HepG2 (cell line): ENCODE measurements around the gene IRF4. TPM values are rescaled to one million over a fixed set of nuclear protein-coding genes. Genes with fewer than 3 reads are reported as not detected.

Experiments used
- BRD4 ChIP-seq: sonication (generic); formaldehyde crosslinking; IDR thresholded peaks from 2 replicates; pipeline ENCODE4 v1.4.0; 2020; ENCODE audit warnings: missing genetic modification reagents
- ELF4 ChIP-seq: sonication (generic); formaldehyde crosslinking; IDR thresholded peaks from 2 replicates; pipeline ENCODE4 v1.5.0; 2020; ENCODE audit warnings: missing genetic modification reagents, mild to moderate bottlenecking, moderate library complexity, borderline replicate concordance
- FLYWCH1 ChIP-seq: sonication (generic); formaldehyde crosslinking; IDR thresholded peaks from 2 replicates; pipeline ENCODE4 v1.8.1; 2023; ENCODE audit warnings: mild to moderate bottlenecking, missing genetic modification reagents
- HNF4G ChIP-seq, 2 experiments: sonication (generic) in 1 of 2; formaldehyde crosslinking in 1 of 2; IDR thresholded peaks; 2 replicates each; pipeline versions ENCODE4 v1.4.0 to v1.6.1; 2011 to 2020; ENCODE audit warnings: borderline replicate concordance in 2 of 2, low read depth in 2 of 2, mild to moderate bottlenecking in 2 of 2, low read length in 1 of 2, missing genetic modification reagents in 1 of 2, moderate library complexity in 1 of 2
- HNRNPLL ChIP-seq: fragments of 200-400 bp; formaldehyde crosslinking; IDR thresholded peaks from 2 replicates; pipeline ENCODE4 v1.6.1; 2017; ENCODE audit warnings: mild to moderate bottlenecking, low read depth, low read length; ENCODE audit not compliant: poor library complexity, severe bottlenecking
- KLF16 ChIP-seq, 2 experiments: sonication (generic) in 1 of 2; formaldehyde crosslinking in 1 of 2; IDR thresholded peaks; 2 replicates each; pipeline versions ENCODE4 v1.6.1 to v1.8.0; 2016 to 2023; ENCODE audit warnings: missing genetic modification reagents in 2 of 2, missing compliant biosample characterization in 1 of 2
- KLF6 ChIP-seq: IDR thresholded peaks from 2 replicates; pipeline ENCODE4 v1.8.0; 2016; ENCODE audit warnings: missing biosample characterization, missing genetic modification reagents
- MAFK ChIP-seq, 2 experiments: IDR thresholded peaks in 1 of 2; conservative IDR thresholded peaks in 1 of 2; 2 replicates each; pipeline ENCODE4 v1.6.1; 2011; ENCODE audit warnings: improper control_type of control experiment in 2 of 2, low read length in 2 of 2
- MEIS2 ChIP-seq: sonication (generic); formaldehyde crosslinking; IDR thresholded peaks from 2 replicates; pipeline ENCODE4 v1.9.0; 2021; ENCODE audit warnings: mild to moderate bottlenecking, missing genetic modification reagents
- NR2F1 ChIP-seq, 2 experiments: fragments of 450-650 bp in 1 of 2; formaldehyde crosslinking in 1 of 2; IDR thresholded peaks; 2 replicates each; pipeline versions ENCODE4 v1.5.0 to v1.6.1; 2016 to 2020; ENCODE audit warnings: mild to moderate bottlenecking in 1 of 2, missing compliant biosample characterization in 1 of 2, missing genetic modification reagents in 1 of 2, moderate library complexity in 1 of 2
- POLR2AphosphoS5 ChIP-seq: IDR thresholded peaks from 2 replicates; pipeline ENCODE4 v1.6.1; 2012; ENCODE audit warnings: low read depth, low read length
- PRMT3 ChIP-seq: sonication (generic); formaldehyde crosslinking; IDR thresholded peaks from 2 replicates; pipeline ENCODE4 v1.8.1; 2022; ENCODE audit warnings: low read depth, mild to moderate bottlenecking, moderate library complexity, missing genetic modification reagents, borderline replicate concordance
- REXO4 ChIP-seq: sonication (generic); formaldehyde crosslinking; IDR thresholded peaks from 2 replicates; pipeline ENCODE4 v1.8.0; 2022; ENCODE audit warnings: missing genetic modification reagents, mild to moderate bottlenecking, borderline replicate concordance
- SIN3B ChIP-seq: fragments of 150-350 bp; IDR thresholded peaks from 2 replicates; pipeline ENCODE4 v1.6.1; 2014; ENCODE audit warnings: low read length
- SMARCC2 ChIP-seq: fragments of 450-650 bp; IDR thresholded peaks from 2 replicates; pipeline ENCODE4 v1.6.1; 2017; ENCODE audit warnings: antibody characterized with exemption, mild to moderate bottlenecking
- SP140L ChIP-seq: sonication (generic); formaldehyde crosslinking; IDR thresholded peaks from 2 replicates; pipeline ENCODE4 v1.4.0; 2020; ENCODE audit warnings: missing genetic modification reagents, borderline replicate concordance
- SRF ChIP-seq: IDR thresholded peaks from 2 replicates; pipeline ENCODE4 v1.6.1; 2011; ENCODE audit warnings: mild to moderate bottlenecking, low read depth, low read length, moderate library complexity
- TEAD3 ChIP-seq: optimal IDR thresholded peaks from 2 replicates; pipeline ENCODE3; 2016; ENCODE audit warnings: borderline replicate concordance
- TOE1 ChIP-seq: sonication (generic); formaldehyde crosslinking; IDR thresholded peaks from 2 replicates; pipeline ENCODE4 v1.4.0; 2020; ENCODE audit warnings: mild to moderate bottlenecking, missing genetic modification reagents
- ZNF460 ChIP-seq: sonication (generic); formaldehyde crosslinking; IDR thresholded peaks from 2 replicates; pipeline ENCODE4 v1.5.1; 2020; ENCODE audit warnings: missing genetic modification reagents, mild to moderate bottlenecking, borderline replicate concordance
- ZNF629 ChIP-seq: sonication (generic); formaldehyde crosslinking; conservative IDR thresholded peaks from 2 replicates; pipeline ENCODE4 v1.5.0; 2020; ENCODE audit warnings: missing genetic modification reagents
- ZNF720 ChIP-seq: sonication (generic); formaldehyde crosslinking; IDR thresholded peaks from 2 replicates; pipeline ENCODE4 v1.4.0; 2020; ENCODE audit warnings: missing genetic modification reagents
- ZNF773 ChIP-seq: sonication (generic); formaldehyde crosslinking; IDR thresholded peaks from 2 replicates; pipeline ENCODE4 v1.4.0; 2020; ENCODE audit warnings: missing genetic modification reagents, borderline replicate concordance
- polyA plus RNA-seq, 8 experiments: library from polyadenylated mRNA; depleted of rRNA in 3 of 8; stranded (reverse) in 7 of 8; unstranded in 1 of 8; fragments of >200 nt; fragmentation: Illumina TruSeq in 4 of 8; extraction: Trizol in 4 of 8; gene quantifications; 2 replicates each; pipeline versions ENCODE4 v1.2.1 to v1.2.3, GENCODE V29; 2011 to 2016; ENCODE audit warnings: low read depth in 4 of 8, missing spikeins in 1 of 8, mixed read lengths in 1 of 8; ENCODE audit not compliant: insufficient read depth in 1 of 8
- total RNA-seq, 5 experiments: library from RNA; depleted of rRNA; stranded (reverse); fragments of >200 nt; fragmentation: Illumina TruSeq; extraction: Trizol; gene quantifications; 2 replicates each; pipeline ENCODE4 v1.2.3, GENCODE V29; 2016; ENCODE audit warnings: low read depth in 1 of 5
- TF ChIP-seq, protein P1 (sequence below): sonication (generic); formaldehyde crosslinking; IDR thresholded peaks from 2 replicates; pipeline ENCODE4; 2020; ENCODE audit warnings: missing genetic modification reagents, mild to moderate bottlenecking, borderline replicate concordance
- TF ChIP-seq, protein P2 (sequence below): IDR thresholded peaks from 2 replicates; pipeline ENCODE4 v1.6.1; 2016; ENCODE audit warnings: low read depth
- TF ChIP-seq, protein P3 (sequence below), 2 experiments: fragments of 450-650 bp in 1 of 2; sonication (generic) in 1 of 2; formaldehyde crosslinking; IDR thresholded peaks; 2 replicates each; pipeline versions ENCODE4 v1.5.0 to v1.8.0; 2020 to 2022; ENCODE audit warnings: mild to moderate bottlenecking in 1 of 2, missing genetic modification reagents in 1 of 2

IRF4 gene
- total and polyA plus RNA-seq, 2 of the 13 experiments (the other 11 are each of a cell fraction or from before 2014, with no cell fraction given) = 0.07 to 0.09 TPM

DNA sequence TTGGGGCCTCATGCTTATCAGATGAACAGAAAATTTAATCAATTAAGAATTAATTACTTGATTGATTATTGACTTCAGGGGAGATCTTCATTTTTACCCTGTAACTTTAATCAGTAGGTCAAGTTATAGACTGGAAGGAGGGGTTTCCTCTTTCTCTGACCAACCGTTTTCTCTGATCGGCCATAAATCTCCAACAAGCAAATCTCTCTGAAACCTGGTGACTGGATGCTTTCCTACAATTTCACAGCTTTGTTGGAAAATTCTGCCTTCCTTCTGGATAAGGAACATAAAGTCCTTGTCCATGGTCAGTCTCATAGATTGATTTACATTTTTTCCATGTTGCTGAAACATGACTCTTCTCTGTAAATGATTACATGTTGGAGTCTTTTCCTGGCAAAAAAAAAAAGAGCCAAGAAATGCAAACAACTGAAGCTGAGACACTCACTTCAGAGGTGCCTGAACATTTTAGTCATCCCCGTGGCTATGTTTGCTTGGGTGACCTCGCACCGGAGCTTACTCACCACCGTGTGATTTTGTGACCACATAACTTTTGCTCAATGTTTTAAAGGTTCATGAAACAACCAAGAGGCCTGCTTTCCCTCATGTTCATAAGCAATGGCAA is 31.0 kb downstream of the IRF4 start (continued):
- TF ChIP-seq, protein P1, sequence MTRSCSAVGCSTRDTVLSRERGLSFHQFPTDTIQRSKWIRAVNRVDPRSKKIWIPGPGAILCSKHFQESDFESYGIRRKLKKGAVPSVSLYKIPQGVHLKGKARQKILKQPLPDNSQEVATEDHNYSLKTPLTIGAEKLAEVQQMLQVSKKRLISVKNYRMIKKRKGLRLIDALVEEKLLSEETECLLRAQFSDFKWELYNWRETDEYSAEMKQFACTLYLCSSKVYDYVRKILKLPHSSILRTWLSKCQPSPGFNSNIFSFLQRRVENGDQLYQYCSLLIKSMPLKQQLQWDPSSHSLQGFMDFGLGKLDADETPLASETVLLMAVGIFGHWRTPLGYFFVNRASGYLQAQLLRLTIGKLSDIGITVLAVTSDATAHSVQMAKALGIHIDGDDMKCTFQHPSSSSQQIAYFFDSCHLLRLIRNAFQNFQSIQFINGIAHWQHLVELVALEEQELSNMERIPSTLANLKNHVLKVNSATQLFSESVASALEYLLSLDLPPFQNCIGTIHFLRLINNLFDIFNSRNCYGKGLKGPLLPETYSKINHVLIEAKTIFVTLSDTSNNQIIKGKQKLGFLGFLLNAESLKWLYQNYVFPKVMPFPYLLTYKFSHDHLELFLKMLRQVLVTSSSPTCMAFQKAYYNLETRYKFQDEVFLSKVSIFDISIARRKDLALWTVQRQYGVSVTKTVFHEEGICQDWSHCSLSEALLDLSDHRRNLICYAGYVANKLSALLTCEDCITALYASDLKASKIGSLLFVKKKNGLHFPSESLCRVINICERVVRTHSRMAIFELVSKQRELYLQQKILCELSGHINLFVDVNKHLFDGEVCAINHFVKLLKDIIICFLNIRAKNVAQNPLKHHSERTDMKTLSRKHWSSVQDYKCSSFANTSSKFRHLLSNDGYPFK (CRISPR knock-in tag) = no peak
- TF ChIP-seq FLYWCH1 (no peak), ZNF720 (CRISPR knock-in tag) (no peak), KLF16 (CRISPR knock-in tag; IDR thresholded peaks at IDR 0.05) (no peak), ZNF460 (CRISPR knock-in tag) (no peak), SMARCC2 (no peak), KLF6 (CRISPR knock-in tag) (no peak), ZNF773 (CRISPR knock-in tag) (no peak), TOE1 (CRISPR knock-in tag) (no peak), HNF4G (IDR thresholded peaks at IDR 0.05; ENCODE audit: borderline replicate concordance, low read depth, low read length) (no peak), HNF4G (CRISPR knock-in tag; IDR thresholded peaks at IDR 0.05; ENCODE audit: borderline replicate concordance, low read depth) (no peak), SP140L (CRISPR knock-in tag) (no peak), SIN3B (no peak), PRMT3 (CRISPR knock-in tag) (no peak), POLR2AphosphoS5 (no peak), TEAD3 (CRISPR knock-in tag) (peak; percentile 81), SRF (no peak), HNRNPLL (no peak), MEIS2 (CRISPR knock-in tag) (no peak), ZNF629 (CRISPR knock-in tag) (no peak), ELF4 (CRISPR knock-in tag) (no peak), BRD4 (CRISPR knock-in tag) (no peak), MAFK (conservative IDR thresholded peaks at IDR 0.05 in 1 of 2, IDR thresholded peaks at IDR 0.05 in 1 of 2; ENCODE audit: low read length in 2 of 2) (no peak), REXO4 (CRISPR knock-in tag) (no peak), NR2F1 (CRISPR knock-in tag; IDR thresholded peaks at IDR 0.05) (no peak)
- TF ChIP-seq, protein P2, sequence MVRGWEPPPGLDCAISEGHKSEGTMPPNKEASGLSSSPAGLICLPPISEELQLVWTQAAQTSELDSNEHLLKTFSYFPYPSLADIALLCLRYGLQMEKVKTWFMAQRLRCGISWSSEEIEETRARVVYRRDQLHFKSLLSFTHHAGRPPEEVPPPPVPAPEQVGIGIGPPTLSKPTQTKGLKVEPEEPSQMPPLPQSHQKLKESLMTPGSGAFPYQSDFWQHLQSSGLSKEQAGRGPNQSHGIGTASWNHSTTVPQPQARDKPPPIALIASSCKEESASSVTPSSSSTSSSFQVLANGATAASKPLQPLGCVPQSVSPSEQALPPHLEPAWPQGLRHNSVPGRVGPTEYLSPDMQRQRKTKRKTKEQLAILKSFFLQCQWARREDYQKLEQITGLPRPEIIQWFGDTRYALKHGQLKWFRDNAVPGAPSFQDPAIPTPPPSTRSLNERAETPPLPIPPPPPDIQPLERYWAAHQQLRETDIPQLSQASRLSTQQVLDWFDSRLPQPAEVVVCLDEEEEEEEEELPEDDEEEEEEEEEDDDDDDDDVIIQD (CRISPR knock-in tag) = 0 out of 2 replicates have a peak, but pooled peaks have one; percentile 39
- TF ChIP-seq, protein P3, sequence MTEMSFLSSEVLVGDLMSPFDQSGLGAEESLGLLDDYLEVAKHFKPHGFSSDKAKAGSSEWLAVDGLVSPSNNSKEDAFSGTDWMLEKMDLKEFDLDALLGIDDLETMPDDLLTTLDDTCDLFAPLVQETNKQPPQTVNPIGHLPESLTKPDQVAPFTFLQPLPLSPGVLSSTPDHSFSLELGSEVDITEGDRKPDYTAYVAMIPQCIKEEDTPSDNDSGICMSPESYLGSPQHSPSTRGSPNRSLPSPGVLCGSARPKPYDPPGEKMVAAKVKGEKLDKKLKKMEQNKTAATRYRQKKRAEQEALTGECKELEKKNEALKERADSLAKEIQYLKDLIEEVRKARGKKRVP (CRISPR knock-in tag; IDR thresholded peaks at IDR 0.05) = peak in 1 of 2 experiments; percentile 41; a peak in 1 of 4 replicates
